SKM-1 treated with dmso at 0.1 percent for 144 hours (cell line): ENCODE measurements around the gene CCDC51.
"Not testable (repeated sequence)": the region's sequence is repeated elsewhere in the genome, so short reads cannot be mapped to it uniquely, and the experiment has no call there.

ENCODE experiments used
- DNase-seq: peaks from one replicate; lab custom pipeline; 2025; ENCODE audit not compliant: unreplicated experiment; lab: John Stamatoyannopoulos, UW

CCDC51 gene

GRCh38 chr3:48407542-48408099 is 32.3 kb downstream of the CCDC51 start:
- no peak for DNase-seq

- DNase-seq = no peak
Observed at GRCh38 chr3:48406443-48407431, 33.2 kb downstream of the CCDC51 start.

- DNase-seq = no peak
Observed at GRCh38 chr3:48405971-48406370, 33.9 kb downstream of the CCDC51 start.

- DNase-seq = no peak
Observed at GRCh38 chr3:48405343-48405881, 34.5 kb downstream of the CCDC51 start.

GRCh38 chr3:48404440-48405342 is 35.2 kb downstream of the CCDC51 start:
- no peak for DNase-seq

- no peak for DNase-seq
Observed at GRCh38 chr3:48403533-48404439, 36.1 kb downstream of the CCDC51 start.

GRCh38 chr3:48402907-48403306 is 37.0 kb downstream of the CCDC51 start:
- DNase-seq = no peak

- no peak for DNase-seq
Observed at GRCh38 chr3:48402281-48402732, 37.6 kb downstream of the CCDC51 start.

GRCh38 chr3:48401434-48401901 is 38.5 kb downstream of the CCDC51 start:
- not testable (repeated sequence) for DNase-seq

GRCh38 chr3:48400824-48401433 is 39.0 kb downstream of the CCDC51 start:
- peak; percentile 35 for DNase-seq

- no peak for DNase-seq
Observed at GRCh38 chr3:48399387-48400172, 40.3 kb downstream of the CCDC51 start.

GRCh38 chr3:48398701-48399386 is 41.1 kb downstream of the CCDC51 start:
- no peak for DNase-seq

- DNase-seq = no peak
Observed at GRCh38 chr3:48397767-48398681, 41.9 kb downstream of the CCDC51 start.

GRCh38 chr3:48395714-48396113 is 44.2 kb downstream of the CCDC51 start:
- DNase-seq = no peak

GRCh38 chr3:48394391-48394790 is 45.5 kb downstream of the CCDC51 start:
- no peak for DNase-seq

GRCh38 chr3:48388966-48389365 is 51.0 kb downstream of the CCDC51 start:
- no peak for DNase-seq

GRCh38 chr3:48387634-48388033 is 52.3 kb downstream of the CCDC51 start:
- DNase-seq = no peak
